SHP77 treated with DMSO at 0.1 percent for 48 hours (cell line): ENCODE measurements around the gene MAPKAP1.

ENCODE experiments used
- DNase-seq: peaks from one replicate; lab custom pipeline; 2025; lab: John Stamatoyannopoulos, UW

The MAPKAP1 gene

GRCh38 chr9:125674981-125675973, 31.7 kb downstream of the MAPKAP1 start:
- DNase-seq = no peak

GRCh38 chr9:125672876-125673275, 34.1 kb downstream of the MAPKAP1 start:
- no peak for DNase-seq

GRCh38 chr9:125663127-125663526, 43.9 kb downstream of the MAPKAP1 start:
- DNase-seq = no peak

GRCh38 chr9:125660557-125660956, 46.5 kb downstream of the MAPKAP1 start:
- no peak for DNase-seq

GRCh38 chr9:125659954-125660353, 47.1 kb downstream of the MAPKAP1 start:
- no peak for DNase-seq

GRCh38 chr9:125659201-125659840, 47.7 kb downstream of the MAPKAP1 start:
- DNase-seq = no peak

- no peak for DNase-seq
Observed at GRCh38 chr9:125656560-125656959, 50.4 kb downstream of the MAPKAP1 start.

- DNase-seq = no peak
Observed at GRCh38 chr9:125655691-125656410, 51.2 kb downstream of the MAPKAP1 start.

- DNase-seq = no peak
Observed at GRCh38 chr9:125655066-125655633, 51.9 kb downstream of the MAPKAP1 start.

GRCh38 chr9:125654121-125654520, 52.9 kb downstream of the MAPKAP1 start:
- DNase-seq = no peak

GRCh38 chr9:125653325-125653724, 53.7 kb downstream of the MAPKAP1 start:
- no peak for DNase-seq

GRCh38 chr9:125652759-125653158, 54.2 kb downstream of the MAPKAP1 start:
- DNase-seq = no peak

GRCh38 chr9:125652233-125652594, 54.8 kb downstream of the MAPKAP1 start:
- no peak for DNase-seq

GRCh38 chr9:125651576-125652232, 55.3 kb downstream of the MAPKAP1 start:
- DNase-seq = no peak

- DNase-seq = no peak
Observed at GRCh38 chr9:125650271-125650737, 56.7 kb downstream of the MAPKAP1 start.

GRCh38 chr9:125649826-125650225, 57.2 kb downstream of the MAPKAP1 start:
- DNase-seq = no peak

GRCh38 chr9:125649315-125649714, 57.7 kb downstream of the MAPKAP1 start:
- no peak for DNase-seq

- DNase-seq = no peak
Observed at GRCh38 chr9:125648294-125648693, 58.7 kb downstream of the MAPKAP1 start.

GRCh38 chr9:125646621-125647100, 60.3 kb downstream of the MAPKAP1 start:
- no peak for DNase-seq

- DNase-seq = no peak
Observed at GRCh38 chr9:125646217-125646616, 60.8 kb downstream of the MAPKAP1 start.

- no peak for DNase-seq
Observed at GRCh38 chr9:125644819-125645507, 62.0 kb downstream of the MAPKAP1 start.
